Endothelial cell (in vitro differentiated cells): ENCODE results near the gene LRP4. TPM values are rescaled to one million over a fixed set of nuclear protein-coding genes. Genes with fewer than 3 reads are reported as not detected.

Source experiments
- DNase-seq: peaks from one replicate; pipeline ENCODE4 v3.0.0; 2021; ENCODE audit warnings: low spot score
- H3K27ac Mint-ChIP-seq: one replicate; pipeline ENCODE4 v1.8.0; 2021; ENCODE audit warnings: mixed read lengths, inconsistent platforms; ENCODE audit not compliant: unreplicated experiment
- H3K27me3 Mint-ChIP-seq: one replicate; pipeline ENCODE4 v1.8.0; 2021; ENCODE audit warnings: mild to moderate bottlenecking, moderate library complexity, mixed read lengths, inconsistent platforms; ENCODE audit not compliant: unreplicated experiment
- H3K36me3 Mint-ChIP-seq: one replicate; pipeline ENCODE4 v1.8.0; 2021; ENCODE audit warnings: mild to moderate bottlenecking, low read depth, mixed read lengths, inconsistent platforms; ENCODE audit not compliant: unreplicated experiment
- H3K4me1 Mint-ChIP-seq: one replicate; pipeline ENCODE4 v1.8.0; 2021; ENCODE audit warnings: mild to moderate bottlenecking, mixed read lengths, inconsistent platforms; ENCODE audit not compliant: unreplicated experiment
- H3K4me3 Mint-ChIP-seq: one replicate; pipeline ENCODE4 v1.8.0; 2021; ENCODE audit warnings: mild to moderate bottlenecking, mixed read lengths, inconsistent platforms; ENCODE audit not compliant: unreplicated experiment
- H3K9me3 Mint-ChIP-seq: one replicate; pipeline ENCODE4 v1.8.0; 2021; ENCODE audit warnings: mixed read lengths, inconsistent platforms; ENCODE audit not compliant: unreplicated experiment
- total RNA-seq: library from RNA; stranded (reverse); fragmentation: NEBNext Ultra II Directional; extraction: Animal tissue kit (Norgen Biotek cat#: 25700); gene quantifications from one replicate; pipeline ENCODE4 v1.2.1, GENCODE V29; 2021; ENCODE audit not compliant: unreplicated experiment
- TF ChIP-seq, protein P1 (sequence below): fragments of 200-600 bp; sonication (generic); IDR thresholded peaks from one replicate; pipeline ENCODE4 v1.5.0; 2021; ENCODE audit warnings: antibody characterized with exemption; ENCODE audit not compliant: unreplicated experiment

LRP4 gene
- total RNA-seq, 1 donor from 2014 or later, result 21.8 TPM

GRCh38 chr11:46918788-46919513 is 601 bp upstream of the LRP4 start:
- peak overlapping the region; percentile 80 for H3K27ac Mint-ChIP-seq
- H3K4me3 Mint-ChIP-seq, result peak overlapping the region; percentile 79
- H3K4me1 Mint-ChIP-seq, result peaks cover 32% of the 10 kb centered on the region
- H3K27me3 Mint-ChIP-seq, result peaks cover 11% of the 10 kb centered on the region
- no peak for DNase-seq
- TF ChIP-seq, protein P1, sequence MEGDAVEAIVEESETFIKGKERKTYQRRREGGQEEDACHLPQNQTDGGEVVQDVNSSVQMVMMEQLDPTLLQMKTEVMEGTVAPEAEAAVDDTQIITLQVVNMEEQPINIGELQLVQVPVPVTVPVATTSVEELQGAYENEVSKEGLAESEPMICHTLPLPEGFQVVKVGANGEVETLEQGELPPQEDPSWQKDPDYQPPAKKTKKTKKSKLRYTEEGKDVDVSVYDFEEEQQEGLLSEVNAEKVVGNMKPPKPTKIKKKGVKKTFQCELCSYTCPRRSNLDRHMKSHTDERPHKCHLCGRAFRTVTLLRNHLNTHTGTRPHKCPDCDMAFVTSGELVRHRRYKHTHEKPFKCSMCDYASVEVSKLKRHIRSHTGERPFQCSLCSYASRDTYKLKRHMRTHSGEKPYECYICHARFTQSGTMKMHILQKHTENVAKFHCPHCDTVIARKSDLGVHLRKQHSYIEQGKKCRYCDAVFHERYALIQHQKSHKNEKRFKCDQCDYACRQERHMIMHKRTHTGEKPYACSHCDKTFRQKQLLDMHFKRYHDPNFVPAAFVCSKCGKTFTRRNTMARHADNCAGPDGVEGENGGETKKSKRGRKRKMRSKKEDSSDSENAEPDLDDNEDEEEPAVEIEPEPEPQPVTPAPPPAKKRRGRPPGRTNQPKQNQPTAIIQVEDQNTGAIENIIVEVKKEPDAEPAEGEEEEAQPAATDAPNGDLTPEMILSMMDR, result no peak
- no peaks in the 10 kb centered on the region for H3K9me3 Mint-ChIP-seq
- H3K36me3 Mint-ChIP-seq, result peaks cover 5% of the 10 kb centered on the region

GRCh38 chr11:46917762-46918082 is 628 bp downstream of the LRP4 start:
- Mint-ChIP-seq H3K27me3 (peaks cover 12% of the 10 kb centered on the region), H3K4me1 (peaks cover 44% of the 10 kb centered on the region), H3K9me3 (no peaks in the 10 kb centered on the region), H3K27ac (no peak overlapping the region), H3K4me3 (peak overlapping the region; percentile 95), H3K36me3 (peaks cover 5% of the 10 kb centered on the region)
- DNase-seq, result no peak
- TF ChIP-seq, protein P1, result no peak

GRCh38 chr11:46917109-46917761 is 1.1 kb downstream of the LRP4 start:
- Mint-ChIP-seq H3K27ac (peak overlapping the region; percentile 86), H3K4me3 (peak overlapping the region; percentile 95), H3K27me3 (peaks cover 12% of the 10 kb centered on the region), H3K9me3 (no peaks in the 10 kb centered on the region), H3K4me1 (peaks cover 49% of the 10 kb centered on the region), H3K36me3 (peaks cover 5% of the 10 kb centered on the region)
- DNase-seq, result no peak
- TF ChIP-seq, protein P1, result no peak

- peak; percentile 59 for DNase-seq
- no peaks in the 10 kb centered on the region for H3K9me3 Mint-ChIP-seq
- TF ChIP-seq, protein P1, result no peak
These were observed 1.9 kb downstream of the LRP4 start for GRCh38 chr11:46916286-46917108.

More at GRCh38 chr11:46916286-46917108, 1.9 kb downstream of the LRP4 start:
- Mint-ChIP-seq H3K4me1 (peaks cover 53% of the 10 kb centered on the region), H3K27me3 (peaks cover 12% of the 10 kb centered on the region), H3K36me3 (peaks cover 5% of the 10 kb centered on the region), H3K27ac (peak overlapping the region; percentile 86), H3K4me3 (peak overlapping the region; percentile 95)
